Measurements from ENCODE around the gene RUNX1.

- TF ChIP-seq CTCF (IDR thresholded peaks at IDR 0.05) (no peak), POLR2A (IDR thresholded peaks at IDR 0.05) (no peak), POLR2AphosphoS5 (IDR thresholded peaks at IDR 0.05) (no peak)
These were observed 68.5 kb downstream of the RUNX1 start for GRCh38 chr21:34980423-34981115.
